SW 1271 (cell line): ENCODE results near the gene TRAF3.
"Not testable (repeated sequence)": the region's sequence is repeated elsewhere in the genome, so short reads cannot be mapped to it uniquely, and the experiment has no call there.

ENCODE experiments used
- DNase-seq, 2 experiments: peaks; one replicate each; lab custom pipeline; 2025; lab: John Stamatoyannopoulos, UW

The TRAF3 gene

DNA sequence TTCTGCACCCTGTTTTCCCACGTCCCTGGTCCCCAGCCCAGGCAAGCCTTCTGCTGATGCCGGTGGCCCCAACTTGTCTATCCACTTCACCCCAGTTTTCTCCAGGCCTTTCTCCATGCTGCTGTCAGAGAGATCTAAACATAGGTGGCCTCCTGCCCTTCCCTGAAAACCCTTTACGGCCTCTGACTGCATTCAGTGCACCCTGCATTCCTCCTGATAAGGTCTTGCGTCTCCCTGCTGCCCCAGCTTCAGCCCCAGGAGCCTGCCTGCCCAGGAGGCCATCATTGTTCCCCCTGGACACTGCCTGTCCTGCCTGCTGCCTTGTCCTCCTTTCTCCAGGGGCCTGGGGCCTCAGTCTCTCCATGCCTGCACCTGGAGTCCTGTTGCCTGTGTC is 29.8 kb downstream of the TRAF3 start:
- DNase-seq = no peak

DNA sequence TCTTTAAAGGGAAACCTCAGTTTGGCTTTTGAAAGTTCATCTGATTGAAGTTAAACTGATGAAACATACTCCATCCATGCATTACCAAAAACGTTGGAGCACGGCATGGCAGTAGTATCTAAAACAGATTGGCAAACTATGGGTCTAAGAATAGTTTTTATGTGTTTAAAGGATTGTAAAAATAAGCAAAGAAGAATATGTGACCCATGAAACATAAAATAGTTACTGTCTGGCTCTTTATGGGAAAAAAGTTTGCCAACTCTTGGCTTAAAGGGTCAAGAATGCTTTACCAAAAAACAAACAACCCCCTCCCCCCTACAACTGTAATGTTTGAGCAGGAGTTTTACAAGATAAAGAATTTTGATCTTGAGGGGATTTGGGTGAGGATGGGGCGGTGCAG is 32.6 kb downstream of the TRAF3 start:
- DNase-seq = no peak

DNA sequence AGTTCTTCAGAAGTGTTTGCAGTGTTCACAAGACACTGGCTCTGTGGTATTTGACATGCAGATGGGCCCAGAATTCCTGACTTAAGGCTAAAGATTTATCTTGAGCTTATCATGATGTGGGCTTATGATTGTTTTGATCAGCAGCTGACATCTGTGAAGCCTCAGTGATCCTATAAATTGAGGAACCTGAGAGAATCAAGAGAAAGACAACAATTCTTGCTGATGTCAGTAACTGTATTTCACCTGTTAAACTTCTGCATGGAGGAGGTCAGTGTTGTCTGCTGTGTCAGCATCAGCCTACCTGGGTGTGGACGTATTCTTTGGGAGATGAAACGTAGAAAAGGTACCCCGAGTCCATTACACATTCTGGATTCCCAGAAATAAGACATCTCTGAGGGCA is 33.3 kb downstream of the TRAF3 start:
- no peak for DNase-seq

DNA sequence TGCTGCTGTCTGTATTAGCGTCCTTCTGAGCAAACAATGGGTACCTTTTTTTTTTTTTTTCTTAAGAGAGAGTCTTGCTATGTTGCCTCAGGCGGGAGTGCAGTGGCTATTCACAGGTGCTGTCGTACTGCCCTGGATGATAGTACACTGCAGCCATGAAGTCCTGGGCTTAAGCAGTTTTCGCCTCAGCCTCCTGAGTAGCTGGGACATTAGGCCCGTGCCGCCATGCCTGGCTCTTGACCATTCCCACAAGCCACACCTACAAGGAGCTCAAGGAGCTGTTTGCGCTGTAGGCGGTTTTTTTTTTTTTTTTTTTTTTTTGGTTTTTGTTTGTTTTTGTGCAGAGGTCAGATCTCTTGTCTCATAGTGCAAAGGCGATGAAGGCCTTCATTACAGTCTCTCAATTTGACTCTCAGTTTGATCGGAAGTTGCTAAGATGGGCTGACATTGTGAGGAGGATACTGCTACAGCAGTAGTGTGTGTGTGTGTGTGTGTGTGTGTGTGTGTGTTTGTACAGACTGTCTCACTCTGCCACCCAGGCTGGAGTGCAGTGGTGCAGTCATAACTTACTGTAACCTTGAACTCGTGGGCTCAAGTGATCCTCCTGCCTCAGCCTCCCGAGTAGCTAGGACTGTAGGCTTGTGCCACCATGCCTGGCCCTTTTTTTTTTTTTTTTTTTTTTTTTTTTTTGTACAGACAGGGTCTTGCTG is 34.2 kb downstream of the TRAF3 start:
- DNase-seq = no peak

DNA sequence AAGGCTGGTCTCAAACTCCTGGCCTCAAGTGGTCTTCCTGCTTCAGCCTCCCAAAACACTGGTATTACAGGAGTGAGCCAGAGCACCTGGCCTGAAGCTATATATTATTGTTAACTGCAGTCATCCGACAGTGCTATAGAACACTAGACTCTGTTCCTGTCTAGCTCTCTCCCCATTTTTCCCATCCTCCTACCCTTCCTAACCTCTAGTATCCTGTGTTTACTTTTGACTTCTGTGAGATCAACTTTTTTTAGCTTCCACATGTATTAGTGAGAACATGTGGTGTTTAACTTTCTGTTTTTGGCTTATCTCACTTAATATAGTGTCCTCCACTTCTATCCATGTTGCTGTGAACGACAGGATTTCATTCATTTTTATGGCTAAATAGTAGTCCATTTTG is 34.7 kb downstream of the TRAF3 start:
- DNase-seq = no peak

DNA sequence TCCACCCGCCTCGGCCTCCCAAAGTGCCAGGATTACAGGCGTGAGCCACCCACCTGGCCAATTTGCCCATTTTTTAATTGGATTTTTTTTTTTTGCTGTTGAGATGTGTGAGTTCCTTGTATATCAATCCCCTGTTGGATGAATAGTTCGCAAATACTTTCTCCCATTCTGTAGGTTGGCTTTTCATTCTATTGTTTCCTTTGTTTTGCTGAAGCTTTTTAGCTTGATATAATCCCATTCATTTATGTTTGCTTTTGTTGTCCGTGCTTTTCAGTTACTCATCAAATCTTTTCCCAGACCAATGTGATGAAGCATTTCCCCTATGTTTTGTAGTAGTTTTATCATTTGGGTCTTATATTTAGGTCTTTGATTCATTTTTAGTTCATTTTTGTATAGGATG is 36.4 kb downstream of the TRAF3 start:
- no peak for DNase-seq

DNA sequence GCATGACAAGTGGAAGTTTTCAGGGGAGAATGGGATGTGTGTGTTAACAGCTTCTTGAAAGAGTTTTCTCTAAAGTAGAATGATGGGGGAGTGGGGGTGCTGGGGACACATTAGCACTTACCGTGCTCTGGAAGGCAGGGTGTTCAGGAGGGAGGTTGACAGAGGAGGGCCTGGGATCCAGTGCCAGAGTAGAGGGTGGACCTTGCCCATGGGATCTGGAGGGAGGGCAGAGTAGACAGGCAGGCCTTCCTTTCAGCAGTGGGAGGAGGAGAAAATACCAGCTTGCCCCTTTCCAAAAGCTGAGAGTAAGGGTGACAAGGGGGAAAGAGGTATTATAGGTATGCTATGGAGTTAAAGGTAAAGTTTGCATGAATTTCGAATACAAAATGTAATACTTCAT is 40.1 kb downstream of the TRAF3 start:
- no peak for DNase-seq

DNA sequence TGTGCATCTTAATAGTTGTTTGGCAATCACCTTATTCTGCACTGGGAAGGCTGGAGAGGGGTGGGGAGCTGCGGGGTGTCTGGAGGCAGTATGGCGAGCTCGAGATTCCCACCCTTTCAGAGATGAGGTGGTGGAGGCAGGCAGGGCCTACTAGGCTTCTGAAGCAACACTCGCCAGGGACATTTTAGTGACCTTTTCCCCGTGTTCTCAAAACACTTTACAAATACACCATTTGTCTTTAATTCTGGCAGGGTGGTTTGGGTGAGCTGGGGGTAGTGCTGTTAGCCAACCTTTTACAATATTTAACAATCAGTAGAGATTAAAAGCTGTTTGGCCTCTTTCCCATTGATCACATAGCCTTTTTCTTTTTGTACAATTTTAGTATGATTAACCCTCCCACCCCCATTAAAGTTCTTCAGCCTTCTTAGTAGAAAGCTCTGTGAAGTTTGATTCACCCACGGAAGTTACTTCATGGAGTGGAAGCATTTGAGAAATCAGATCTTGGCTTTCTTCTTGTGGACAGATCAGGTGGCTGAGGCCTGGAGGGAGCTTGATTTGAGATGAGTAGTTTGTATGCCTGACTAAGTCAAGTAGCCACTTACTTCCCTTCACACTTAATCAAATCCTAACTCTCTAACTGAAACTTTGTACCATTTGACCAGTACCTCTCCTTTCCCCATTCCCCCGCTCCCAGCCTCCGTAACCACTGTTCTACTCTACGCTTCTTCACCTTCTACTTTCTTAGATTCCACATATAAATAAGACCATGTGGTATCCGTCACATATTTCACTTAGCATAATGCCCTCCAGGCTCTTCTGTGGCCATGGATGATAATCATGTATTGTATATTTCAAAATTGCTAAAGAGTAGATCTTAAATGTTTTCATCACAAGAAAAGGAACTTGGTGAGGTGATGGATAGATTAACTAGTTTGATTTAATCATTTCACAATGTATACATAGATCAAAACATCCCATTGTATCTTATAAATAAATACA is 41.0 kb downstream of the TRAF3 start:
- DNase-seq = no peak

DNA sequence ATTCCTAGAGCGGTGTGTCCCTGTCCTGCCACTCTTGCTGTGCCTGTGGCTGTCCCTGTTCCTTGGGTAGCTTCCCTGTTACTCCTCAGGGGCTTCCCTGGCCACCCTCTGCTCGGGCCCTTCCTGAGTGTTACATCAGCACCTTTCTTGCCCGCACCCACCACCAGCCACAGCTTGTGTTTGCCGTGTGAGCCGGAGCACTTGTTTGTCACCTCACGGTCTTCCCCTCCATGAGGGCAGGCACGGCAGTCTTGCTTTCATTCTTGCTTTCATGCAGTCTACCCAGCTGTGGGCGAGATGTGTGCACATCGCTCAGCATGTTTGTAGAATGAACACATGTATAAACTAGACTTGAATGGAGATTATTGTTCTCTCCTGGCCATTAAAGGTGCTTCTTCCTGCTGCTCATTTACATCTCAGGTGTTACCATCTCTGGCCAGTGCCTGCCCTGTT is 42.0 kb downstream of the TRAF3 start:
- DNase-seq = no peak

DNA sequence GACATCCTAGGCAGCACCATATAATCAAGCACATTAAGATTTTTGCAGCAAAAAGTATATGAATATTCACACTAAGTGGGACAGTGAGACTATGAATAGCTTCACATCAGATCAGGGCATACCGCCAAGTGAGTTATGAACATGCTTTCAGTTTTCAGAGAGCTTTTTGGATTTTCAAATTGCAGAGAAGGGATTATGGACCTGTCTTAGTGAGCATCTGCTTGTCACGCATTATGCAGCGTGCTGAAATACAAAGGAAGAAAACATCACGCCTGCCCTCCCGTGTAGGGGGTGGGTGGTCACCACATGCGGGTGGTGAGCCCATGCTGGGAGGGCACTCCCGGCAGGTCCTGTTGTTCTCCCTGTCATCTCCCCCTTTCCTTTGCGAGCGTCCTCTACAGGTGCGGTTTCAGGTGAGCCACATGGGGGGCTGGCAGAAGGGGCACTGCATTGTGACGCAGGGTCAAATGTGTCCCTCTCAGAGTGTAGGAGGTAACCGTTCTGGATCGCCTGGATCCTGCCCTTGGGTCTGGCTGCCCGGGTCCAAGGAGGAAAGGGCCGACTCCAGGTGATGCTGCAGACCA is 42.6 kb downstream of the TRAF3 start:
- no peak for DNase-seq

DNA sequence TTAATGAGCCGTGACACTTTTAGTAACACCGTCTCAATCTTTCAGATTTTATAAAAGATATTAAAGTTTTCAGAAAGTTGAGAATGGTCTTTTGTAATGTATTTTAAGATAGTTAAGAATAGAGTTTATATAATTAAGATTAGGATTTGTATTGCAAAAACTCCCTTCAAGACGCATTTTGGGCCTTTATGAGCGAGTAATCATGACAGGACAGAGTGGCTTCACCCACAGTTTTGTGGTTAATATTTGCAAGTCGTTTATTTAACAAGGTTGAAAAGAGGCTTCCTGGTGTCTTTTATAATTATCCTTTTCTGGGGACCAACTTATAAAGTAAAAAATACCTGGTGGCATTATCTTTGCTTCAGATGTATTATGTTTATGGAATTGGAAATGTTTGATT is 44.0 kb downstream of the TRAF3 start:
- no peak for DNase-seq

DNA sequence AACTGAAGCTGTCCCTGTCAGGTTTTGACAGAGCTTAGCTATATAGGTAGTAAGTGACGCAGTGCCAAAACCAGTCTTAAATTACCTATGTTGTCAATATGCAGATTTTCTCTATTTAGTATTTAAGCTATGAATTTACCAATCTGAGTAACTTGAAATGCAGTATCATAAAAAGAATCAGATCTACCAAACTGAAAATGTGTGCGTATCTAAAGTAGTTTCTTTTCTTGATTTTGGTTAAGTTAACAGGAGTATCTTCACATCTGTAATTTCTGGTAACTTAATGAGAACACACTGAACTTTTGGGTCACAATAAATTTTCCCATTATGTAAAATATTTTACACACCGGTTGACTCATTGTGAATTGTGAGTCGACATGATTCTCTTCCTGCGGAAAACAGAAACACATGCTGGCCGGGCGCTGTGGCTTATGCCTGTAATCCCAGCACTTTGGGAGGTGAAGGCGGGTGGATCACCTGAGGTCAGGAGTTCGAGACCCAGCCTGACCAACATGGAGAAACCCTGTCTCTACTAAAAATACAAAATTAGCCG is 45.1 kb downstream of the TRAF3 start:
- DNase-seq = no peak

DNA sequence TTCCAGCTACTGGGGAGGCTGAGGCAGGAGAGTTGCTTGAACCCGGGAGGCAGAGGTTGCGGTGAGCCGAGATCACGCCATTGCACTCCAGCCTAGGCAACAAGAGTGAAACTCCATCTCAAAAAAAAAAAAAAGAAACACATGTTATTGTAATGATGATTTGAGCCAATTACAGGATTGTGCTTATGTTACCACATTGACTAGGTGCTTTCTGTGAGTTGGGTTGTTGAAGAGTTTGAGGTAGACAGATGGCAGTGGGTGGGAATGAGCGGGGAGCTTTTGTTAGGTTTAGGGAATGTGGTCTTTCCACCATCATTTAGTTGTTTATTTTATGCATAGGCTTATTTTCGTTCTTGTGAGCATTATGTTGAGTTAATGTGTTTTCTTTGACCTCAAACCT is 45.6 kb downstream of the TRAF3 start:
- DNase-seq = not testable (repeated sequence)

DNA sequence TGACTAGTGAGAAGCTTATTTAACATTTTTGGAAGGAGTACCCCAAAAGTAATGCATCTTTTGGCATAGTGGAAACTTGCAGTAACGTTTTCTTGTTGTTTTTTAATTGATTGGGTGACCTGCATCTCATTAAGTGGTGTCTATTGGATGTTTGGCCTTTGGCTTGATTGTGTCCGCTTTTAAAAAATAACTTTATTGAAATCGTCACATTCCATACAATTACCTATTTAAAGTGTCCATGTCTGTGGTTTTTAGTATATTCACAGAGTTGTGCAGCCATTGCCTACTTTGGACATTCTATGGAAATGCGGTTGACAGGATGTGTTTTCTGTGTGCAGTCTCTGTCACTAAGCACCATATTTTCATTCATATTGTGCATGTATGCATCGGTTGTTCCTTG is 46.3 kb downstream of the TRAF3 start:
- no peak for DNase-seq

DNA sequence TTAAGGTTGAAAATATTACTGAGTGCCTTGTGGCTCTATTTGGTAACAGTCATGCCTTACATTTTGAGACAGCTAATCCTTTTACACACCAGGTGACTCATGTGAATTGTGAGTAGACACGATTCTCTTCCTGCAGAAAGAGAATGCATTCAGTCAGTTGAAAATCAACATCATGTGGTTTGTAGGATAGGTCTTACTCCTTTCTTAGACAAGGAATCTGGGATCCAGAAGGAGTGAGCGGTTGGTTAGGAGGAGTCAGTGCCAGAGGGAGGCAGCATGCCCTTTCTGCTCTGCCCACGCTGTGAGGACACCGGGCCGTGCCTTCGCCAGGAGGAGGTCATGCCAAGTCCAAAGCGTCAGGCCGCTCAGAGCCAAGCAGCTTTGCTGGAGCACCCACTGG is 47.6 kb downstream of the TRAF3 start:
- no peak for DNase-seq

DNA sequence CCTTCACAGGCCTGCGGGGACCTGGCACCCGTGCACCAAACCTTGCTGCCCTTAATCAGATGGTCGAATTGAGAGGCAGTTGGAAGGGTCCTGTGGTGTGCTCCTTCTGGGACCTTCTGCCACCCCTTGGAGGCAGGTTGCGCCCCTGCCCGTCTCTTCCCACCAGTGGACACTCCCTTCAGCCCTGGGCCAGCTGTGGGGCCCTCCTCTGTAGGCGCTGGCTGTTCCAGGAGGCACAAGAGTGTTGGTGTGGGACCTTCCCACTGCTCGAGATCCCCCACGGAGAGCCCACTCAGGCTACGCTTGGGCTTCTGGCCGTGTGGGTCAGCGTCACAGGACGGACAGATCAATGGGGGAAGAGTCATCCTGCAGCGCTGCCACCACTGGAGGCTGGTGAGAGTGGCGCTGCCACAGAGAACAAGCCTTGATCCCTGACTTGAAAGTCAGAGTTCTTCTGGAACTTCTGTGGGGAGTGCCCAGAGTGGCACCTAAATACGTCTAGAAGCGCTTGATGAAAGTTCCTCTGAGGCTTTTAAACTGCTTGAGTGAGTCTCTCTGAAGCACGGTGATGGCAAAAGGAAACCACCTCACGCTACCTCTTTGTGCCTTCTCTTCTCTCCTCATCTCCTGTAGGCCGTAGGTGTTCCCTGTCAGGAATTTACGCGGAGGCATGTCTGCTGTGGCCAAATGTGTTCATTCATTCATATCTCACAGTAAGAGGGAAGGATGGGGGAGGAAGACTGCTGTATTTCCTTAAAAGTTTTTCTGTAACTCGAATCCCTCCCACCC is 48.3 kb downstream of the TRAF3 start:
- no peak for DNase-seq

DNA sequence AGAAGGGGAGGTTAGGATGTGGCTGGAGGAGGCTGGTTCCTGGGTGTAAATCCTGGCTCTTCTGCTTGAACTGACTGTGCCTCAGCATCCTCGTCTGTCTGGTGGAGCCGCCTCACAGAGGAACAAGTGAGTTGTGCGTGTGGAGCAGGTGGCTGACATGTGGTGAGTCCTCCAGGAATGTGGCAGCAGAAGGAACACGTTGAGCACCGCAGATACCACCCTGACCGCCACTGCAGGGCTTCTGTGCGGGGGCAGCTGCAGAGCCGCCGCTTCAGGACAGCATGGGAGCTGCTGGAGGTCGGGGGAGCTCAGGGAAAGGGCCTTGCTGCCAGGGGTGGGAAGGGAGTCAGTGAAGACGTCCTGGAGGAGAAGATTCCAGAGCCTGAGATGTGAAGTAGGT is 48.9 kb downstream of the TRAF3 start:
- no peak for DNase-seq

DNA sequence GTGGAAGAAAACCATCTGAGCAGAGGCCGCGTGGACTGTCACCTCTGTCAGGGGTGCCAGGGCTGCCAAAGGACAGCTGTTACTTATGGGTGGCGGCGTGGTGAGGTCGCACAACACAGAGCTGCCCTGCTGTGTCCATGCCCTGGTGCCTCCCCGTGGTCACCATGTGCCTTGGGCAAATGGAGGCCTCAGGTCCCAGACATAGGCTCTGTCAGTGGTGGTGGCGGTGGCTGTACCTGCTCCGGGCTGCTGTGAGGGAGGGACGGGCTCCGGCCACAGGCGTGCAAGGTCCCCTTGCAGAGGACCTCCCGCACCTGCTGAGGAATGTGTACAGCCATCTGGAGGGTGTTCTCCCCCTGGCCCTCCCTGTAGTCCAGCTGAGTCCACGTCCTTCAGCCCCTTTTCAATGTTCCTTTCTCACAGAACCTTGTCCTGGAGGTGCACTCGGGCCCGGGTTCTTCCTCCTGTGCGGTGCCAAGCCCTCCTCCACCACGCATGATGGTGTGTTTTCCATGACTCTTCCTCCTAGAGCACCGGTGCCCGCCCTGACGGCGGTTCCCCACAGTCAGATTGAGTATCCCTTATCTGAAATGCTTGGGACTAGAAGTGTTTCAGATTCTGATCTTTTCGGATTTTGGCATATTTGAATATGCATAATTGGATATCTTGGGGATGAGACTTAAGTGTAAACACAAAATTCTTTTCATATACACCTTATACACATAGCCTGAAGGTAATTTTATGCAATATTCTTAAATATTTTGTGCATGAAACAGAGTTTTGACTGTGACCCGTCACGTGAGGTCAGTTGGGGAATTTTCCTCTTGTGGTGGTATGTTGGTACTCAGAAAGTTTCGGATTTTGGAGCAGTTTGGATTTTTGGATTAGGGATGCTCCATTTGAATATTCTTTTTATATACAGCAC is 49.8 kb downstream of the TRAF3 start:
- DNase-seq = no peak

DNA sequence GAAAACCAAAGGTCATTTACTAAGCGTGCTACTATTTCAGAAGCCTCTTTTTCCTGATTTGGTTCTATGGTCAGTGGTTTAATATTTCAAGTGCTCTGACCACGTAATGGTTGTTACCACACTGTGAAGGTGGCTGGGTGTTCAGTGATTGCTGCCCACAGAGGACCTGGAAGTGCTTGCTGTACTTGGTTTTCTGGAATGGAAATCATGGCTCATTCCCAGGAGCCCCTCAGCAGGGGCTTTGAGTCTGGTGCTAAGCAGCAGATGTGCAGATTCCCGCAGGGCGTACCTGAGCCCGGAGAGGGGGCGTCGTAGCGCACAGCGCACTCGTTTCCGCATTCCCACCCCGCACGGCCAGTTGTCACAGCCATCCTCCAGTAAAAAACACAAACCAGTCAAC is 50.5 kb downstream of the TRAF3 start:
- no peak for DNase-seq

DNA sequence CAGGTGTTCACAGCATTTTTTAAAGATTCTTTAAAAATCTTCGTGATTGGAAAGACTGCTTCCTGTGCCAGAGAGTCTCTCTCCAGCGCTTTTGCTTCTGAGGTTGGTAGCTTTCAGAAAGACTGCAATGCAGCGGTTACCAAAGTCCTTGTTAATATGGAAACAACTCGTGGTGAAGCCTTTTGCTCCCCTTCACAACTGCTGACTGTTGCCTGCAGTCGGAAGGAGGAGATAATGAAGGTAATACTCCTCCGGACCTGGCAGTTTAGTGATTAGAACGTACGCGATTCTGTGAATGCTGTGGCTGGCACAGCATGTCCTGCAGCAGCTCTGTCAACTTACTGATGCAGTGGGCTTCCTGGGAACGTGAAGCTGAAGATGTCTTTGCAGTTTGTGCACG is 50.9 kb downstream of the TRAF3 start:
- DNase-seq = no peak
